Activated naive CD8-positive, alpha-beta T cell treated with anti-CD3 and anti-CD28 coated beads, Interleukin-2, amount 10 ng/mL, durations not matched to agents 7 days and 5 days (primary cell): Measurements from ENCODE around the gene TESK2. TPM values are rescaled to one million over a fixed set of nuclear protein-coding genes. Genes with fewer than 3 reads are reported as not detected.

Experiments used
- ATAC-seq: fragments of 150-1000 bp; cut with Tn5 transposase; one replicate; pipeline ENCODE4 v1.10.0; 2021; ENCODE audit warnings: low read depth, moderate library complexity
- POLR2A ChIA-PET: fragments of 350-600 bp; sonication (Branson Sonifier 250); formaldehyde crosslinking; loops from one replicate; lab custom pipeline; 2021; ENCODE audit warnings: antibody characterized with exemption; lab: Charles Lee
- DNase-seq: peaks from one replicate; pipeline ENCODE4 v3.0.0; 2021
- H3K27ac Mint-ChIP-seq: one replicate; pipeline ENCODE4 v1.8.0; 2022; ENCODE audit warnings: mild to moderate bottlenecking, mixed read lengths
- H3K27me3 Mint-ChIP-seq: one replicate; pipeline ENCODE4 v1.8.0; 2022; ENCODE audit warnings: mild to moderate bottlenecking, moderate library complexity, mixed read lengths
- H3K36me3 Mint-ChIP-seq: one replicate; pipeline ENCODE4 v1.8.0; 2021; ENCODE audit warnings: mild to moderate bottlenecking, mixed read lengths
- H3K4me1 Mint-ChIP-seq: one replicate; pipeline ENCODE4 v1.8.0; 2021; ENCODE audit warnings: mixed read lengths
- H3K4me3 Mint-ChIP-seq: one replicate; pipeline ENCODE4 v1.8.0; 2022; ENCODE audit warnings: mild to moderate bottlenecking, moderate library complexity, mixed read lengths
- H3K9me3 Mint-ChIP-seq: one replicate; pipeline ENCODE4 v1.8.0; 2021; ENCODE audit warnings: mixed read lengths
- total RNA-seq, 2 experiments: library from RNA; stranded (reverse); gene quantifications; one replicate each; pipeline ENCODE4 v1.2.3, GENCODE V29; 2021

Gene TESK2
- total RNA-seq, 2 experiments from 2014 or later = 5.8 to 6.5 TPM

DNA sequence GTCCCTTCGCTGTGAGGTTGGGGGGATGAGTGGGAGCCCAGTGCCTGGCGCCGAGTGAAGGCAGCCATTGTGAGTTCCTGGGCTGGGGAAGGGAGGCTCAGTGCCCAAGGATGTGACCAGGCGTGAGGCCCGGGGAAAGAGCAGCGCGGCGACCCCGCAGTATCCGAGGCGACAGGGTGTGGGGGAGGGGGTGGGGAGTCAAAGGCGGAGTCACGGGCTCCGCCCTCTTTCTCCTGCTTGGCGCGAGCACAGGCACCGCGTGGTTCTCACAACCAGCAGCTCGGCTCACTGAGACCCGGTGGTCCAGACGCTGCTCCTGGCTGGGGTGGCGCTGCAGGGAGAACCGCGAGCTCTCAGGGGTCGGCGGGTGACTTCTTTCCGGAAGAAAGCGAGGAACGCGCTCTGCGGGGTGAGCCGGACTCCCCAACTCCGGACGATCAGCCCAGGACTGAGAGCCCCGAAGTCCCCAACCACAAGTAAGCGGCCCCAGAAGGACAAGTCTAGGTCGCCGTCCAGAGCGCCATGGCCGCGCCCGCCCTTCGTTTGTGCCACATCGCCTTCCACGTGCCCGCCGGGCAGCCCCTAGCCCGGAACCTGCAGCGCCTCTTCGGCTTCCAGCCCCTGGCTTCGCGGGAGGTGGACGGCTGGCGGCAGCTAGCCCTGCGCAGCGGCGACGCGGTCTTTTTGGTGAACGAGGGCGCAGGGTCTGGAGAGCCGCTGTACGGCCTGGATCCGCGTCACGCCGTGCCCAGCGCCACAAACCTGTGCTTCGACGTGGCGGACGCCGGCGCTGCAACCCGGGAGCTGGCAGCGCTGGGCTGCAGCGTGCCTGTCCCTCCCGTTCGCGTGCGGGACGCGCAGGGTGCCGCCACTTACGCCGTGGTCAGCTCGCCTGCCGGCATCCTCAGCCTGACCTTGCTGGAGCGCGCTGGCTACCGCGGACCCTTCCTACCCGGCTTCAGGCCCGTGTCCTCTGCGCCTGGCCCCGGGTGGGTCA is 164.0 kb downstream of the TESK2 start, which contains the start of gene HPDL:
Gene HPDL, plus strand, starts transcription at position 269 of the 997 bp plus-strand sequence. Its CDS starts 254 bp downstream, at position 523.
- Mint-ChIP-seq H3K4me1 (peaks cover 16% of the 10 kb centered on the region), H3K27ac (peak within 1 kb of the TSS; percentile 81), H3K27me3 (peaks cover 4% of the 10 kb centered on the region), H3K36me3 (peaks cover 7% of the 10 kb centered on the region), H3K4me3 (peak within 1 kb of the TSS; percentile 82), H3K9me3 (no peaks in the 10 kb centered on the region)
- peak; percentile 83 for ATAC-seq
- POLR2A ChIA-PET = interaction anchor here (0.5 to 5.1 kb wide), 14 partner anchors 8 to 605 kb away, joined by 3 to 94 read pairs (median 6); partner anchors contain the start of genes CCDC163, HECTD3, MMACHC and MUTYH
- DNase-seq = peak; percentile 77

GRCh38 chr1:45325851-45326506 is 165.0 kb downstream of the TESK2 start:
- Mint-ChIP-seq H3K27me3 (peaks cover 8% of the 10 kb centered on the region), H3K9me3 (no peaks in the 10 kb centered on the region), H3K4me3 (peak overlapping the region; percentile 82), H3K4me1 (peaks cover 16% of the 10 kb centered on the region), H3K27ac (peak overlapping the region; percentile 81), H3K36me3 (peaks cover 7% of the 10 kb centered on the region)
- POLR2A ChIA-PET = interaction anchor here (0.6 to 5.1 kb wide), 13 partner anchors 9 to 604 kb away, joined by 3 to 94 read pairs (median 6); partner anchors contain the start of genes CCDC163, HECTD3, MMACHC and MUTYH
- DNase-seq (no peak), ATAC-seq (no peak)

DNA sequence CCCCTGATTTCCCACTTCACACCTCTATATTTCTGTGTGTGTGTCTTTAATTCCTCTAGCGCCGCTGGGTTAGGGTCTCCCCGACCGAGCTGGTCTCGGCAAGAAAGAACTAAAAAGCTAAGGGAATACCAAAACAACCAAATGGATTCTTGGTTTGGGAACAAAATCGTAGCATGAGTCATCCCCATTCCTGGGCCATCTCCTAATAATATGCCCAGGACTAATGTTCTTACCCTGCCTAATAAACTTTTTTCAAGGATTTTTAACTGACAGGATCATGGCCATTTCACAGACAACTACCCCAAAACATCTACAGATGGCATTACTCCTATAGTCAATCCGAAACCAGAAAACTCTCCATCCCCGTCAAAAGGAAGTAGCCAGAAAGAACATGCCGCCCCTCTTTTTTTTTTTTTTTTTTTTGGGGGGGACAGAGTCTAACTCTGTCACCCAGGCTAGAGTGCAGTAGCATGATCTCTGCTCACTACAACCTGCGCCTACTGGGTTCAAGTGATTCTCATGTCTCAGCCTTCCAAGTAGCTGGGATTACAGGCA is 168.4 kb downstream of the TESK2 start:
- Mint-ChIP-seq H3K4me1 (no peaks in the 10 kb centered on the region), H3K4me3 (no peak overlapping the region), H3K27me3 (peaks cover 8% of the 10 kb centered on the region), H3K36me3 (no peaks in the 10 kb centered on the region), H3K9me3 (no peaks in the 10 kb centered on the region), H3K27ac (no peak overlapping the region)
- POLR2A ChIA-PET = interaction anchor here (0.7 to 1.6 kb wide), 2 partner anchors 17 to 311 kb away, joined by 4 to 8 read pairs; partner anchors contain the start of genes HECTD3, MUTYH and TOE1
- no peak for ATAC-seq
- no peak for DNase-seq

DNA sequence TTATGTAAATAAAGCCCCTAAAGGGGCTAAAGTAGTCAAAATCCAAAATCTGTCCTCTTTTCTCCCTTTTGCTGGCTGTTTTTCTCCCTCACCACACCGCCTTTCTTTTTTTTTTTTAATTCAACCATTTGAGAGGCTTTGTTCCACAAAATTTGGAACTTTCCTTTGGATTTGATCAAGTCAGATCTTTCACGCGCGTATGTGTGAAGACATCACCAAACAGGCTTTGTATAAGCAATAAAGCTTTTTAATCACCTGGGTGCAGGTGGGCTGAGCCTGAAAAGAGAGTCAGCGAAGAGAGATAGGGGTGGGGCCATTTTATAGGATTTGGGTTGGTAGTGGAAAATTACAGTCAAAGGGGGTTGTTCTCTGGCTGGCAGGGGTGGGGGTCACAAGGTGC is 169.5 kb downstream of the TESK2 start:
- no peak overlapping the region for H3K4me3 Mint-ChIP-seq
- no peak for DNase-seq
- H3K9me3 Mint-ChIP-seq = no peaks in the 10 kb centered on the region
- H3K4me1 Mint-ChIP-seq = no peaks in the 10 kb centered on the region
- H3K27ac Mint-ChIP-seq = no peak overlapping the region
- peaks cover 8% of the 10 kb centered on the region for H3K27me3 Mint-ChIP-seq
- ATAC-seq = no peak
- no peaks in the 10 kb centered on the region for H3K36me3 Mint-ChIP-seq
- POLR2A ChIA-PET = no interaction called here

GRCh38 chr1:45319761-45320160 is 171.2 kb downstream of the TESK2 start:
- Mint-ChIP-seq H3K27me3 (peaks cover 8% of the 10 kb centered on the region), H3K4me1 (no peaks in the 10 kb centered on the region), H3K4me3 (no peak overlapping the region), H3K36me3 (no peaks in the 10 kb centered on the region), H3K9me3 (no peaks in the 10 kb centered on the region), H3K27ac (no peak overlapping the region)
- ATAC-seq = no peak
- POLR2A ChIA-PET = no interaction called here
- no peak for DNase-seq

DNA sequence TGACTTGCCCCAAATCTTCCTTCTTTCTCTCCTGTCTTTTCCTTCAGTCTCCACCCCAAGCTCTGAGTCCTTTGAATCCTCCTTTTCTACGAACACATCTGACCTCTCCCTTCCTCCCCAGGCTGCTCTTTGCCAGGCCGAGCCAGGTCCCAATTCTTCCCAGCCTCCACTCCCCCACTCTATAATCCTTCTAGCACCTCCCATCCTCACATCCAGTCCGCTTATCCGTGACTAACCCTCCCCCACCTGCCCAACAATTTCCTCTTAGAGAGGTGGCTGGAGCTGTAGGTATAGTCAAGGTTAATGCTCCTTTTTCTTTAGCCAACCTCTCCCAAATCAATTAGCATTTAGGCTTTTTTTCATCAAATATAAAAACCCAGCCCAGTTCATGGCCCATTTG is 173.8 kb downstream of the TESK2 start:
- Mint-ChIP-seq H3K27ac (no peak overlapping the region), H3K4me3 (no peak overlapping the region), H3K36me3 (no peaks in the 10 kb centered on the region), H3K9me3 (no peaks in the 10 kb centered on the region), H3K4me1 (no peaks in the 10 kb centered on the region), H3K27me3 (peaks cover 7% of the 10 kb centered on the region)
- POLR2A ChIA-PET = no interaction called here
- ATAC-seq (no peak), DNase-seq (no peak)

GRCh38 chr1:45314266-45314665 is 176.7 kb downstream of the TESK2 start:
- no peaks in the 10 kb centered on the region for H3K4me1 Mint-ChIP-seq
- no peak for DNase-seq
- no peak for ATAC-seq
- H3K27me3 Mint-ChIP-seq = peaks cover 3% of the 10 kb centered on the region
- H3K4me3 Mint-ChIP-seq = no peak overlapping the region
- no peaks in the 10 kb centered on the region for H3K9me3 Mint-ChIP-seq
- H3K36me3 Mint-ChIP-seq = no peaks in the 10 kb centered on the region
- no peak overlapping the region for H3K27ac Mint-ChIP-seq
- POLR2A ChIA-PET = interaction anchor here (0.9 to 1.6 kb wide), 2 partner anchors 11 to 14 kb away, joined by 4 to 7 read pairs; no protein-coding TSS in a partner anchor

DNA sequence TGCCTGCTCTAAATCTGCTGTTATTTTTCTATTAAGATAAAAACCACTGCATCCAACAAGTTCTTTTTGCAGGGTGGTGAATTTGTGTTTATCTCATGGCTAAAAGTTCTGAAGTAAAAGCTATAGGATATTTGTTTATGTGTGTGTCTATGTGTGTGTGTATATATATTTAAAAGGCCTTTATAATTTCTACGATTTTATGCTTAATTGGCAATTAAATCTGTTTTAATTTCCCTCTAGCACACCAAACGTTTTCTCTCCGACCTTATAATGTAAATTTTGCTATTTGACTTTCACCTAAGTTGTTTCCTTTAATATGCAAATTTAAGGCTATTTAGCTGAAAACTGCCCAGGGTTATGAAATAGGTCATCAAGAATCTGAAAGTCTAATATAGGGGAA is 184.1 kb downstream of the TESK2 start:
- no peak for ATAC-seq
- Mint-ChIP-seq H3K9me3 (no peaks in the 10 kb centered on the region), H3K36me3 (no peaks in the 10 kb centered on the region), H3K27me3 (no peaks in the 10 kb centered on the region), H3K27ac (peak overlapping the region; percentile 74), H3K4me1 (peaks cover 25% of the 10 kb centered on the region), H3K4me3 (no peak overlapping the region)
- POLR2A ChIA-PET = interaction anchor here (0.9 to 5.5 kb wide), 3 partner anchors 19 to 585 kb away, joined by 4 to 70 read pairs (median 5); partner anchors contain the start of genes HPDL, MUTYH and TOE1
- no peak for DNase-seq

DNA sequence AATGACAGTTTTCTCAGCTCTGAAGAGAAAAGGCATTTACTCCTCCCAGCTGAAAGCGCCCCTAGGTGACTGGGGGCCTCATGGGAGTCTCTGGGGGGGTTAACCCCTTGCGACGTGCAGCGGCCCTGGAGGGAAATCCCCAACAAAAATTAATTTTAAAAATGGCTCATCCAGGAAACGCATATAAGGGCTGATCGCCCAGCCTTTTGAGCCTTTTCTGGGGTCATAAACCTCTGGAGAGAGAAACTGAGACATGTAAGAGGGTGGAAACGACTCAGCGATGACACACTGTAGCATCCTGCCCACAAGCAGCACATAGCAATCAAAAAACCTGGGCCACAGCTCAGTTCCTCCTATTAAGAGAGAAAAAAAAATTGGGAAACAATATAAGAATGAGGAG is 184.6 kb downstream of the TESK2 start:
- POLR2A ChIA-PET = interaction anchor here (0.9 to 5.5 kb wide), 5 partner anchors 20 to 585 kb away, joined by 4 to 84 read pairs (median 11); partner anchors contain the start of genes HECTD3, HPDL, MUTYH and TOE1
- Mint-ChIP-seq H3K4me3 (peak overlapping the region; percentile 3), H3K27me3 (no peaks in the 10 kb centered on the region), H3K4me1 (peaks cover 25% of the 10 kb centered on the region), H3K9me3 (no peaks in the 10 kb centered on the region), H3K36me3 (no peaks in the 10 kb centered on the region), H3K27ac (peak overlapping the region; percentile 74)
- no peak for ATAC-seq
- DNase-seq = no peak

DNA sequence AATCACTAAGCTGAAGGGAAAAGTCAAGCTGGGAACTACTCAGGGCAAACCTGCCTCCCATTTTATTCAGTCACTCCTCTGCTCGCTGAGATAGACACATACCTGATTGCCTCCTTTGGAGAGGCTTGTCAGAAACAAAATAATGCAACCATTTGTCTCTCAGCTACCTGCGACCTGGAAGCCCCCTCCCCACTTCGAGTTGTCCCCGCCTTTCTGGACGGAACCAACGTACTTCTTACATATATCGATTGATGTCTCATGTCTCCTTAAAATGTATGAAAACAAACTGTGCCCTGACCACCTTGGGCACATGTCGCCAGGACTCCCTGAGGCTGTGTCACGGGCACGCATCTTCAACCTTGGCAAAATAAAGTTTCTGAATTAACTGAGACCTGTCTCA is 185.7 kb downstream of the TESK2 start:
- no peaks in the 10 kb centered on the region for H3K36me3 Mint-ChIP-seq
- peak overlapping the region; percentile 90 for H3K4me3 Mint-ChIP-seq
- no peaks in the 10 kb centered on the region for H3K9me3 Mint-ChIP-seq
- no peak for DNase-seq
- POLR2A ChIA-PET = interaction anchor here (0.9 to 5.5 kb wide), 5 partner anchors 22 to 584 kb away, joined by 4 to 84 read pairs (median 11); partner anchors contain the start of genes HECTD3, HPDL, MUTYH and PRDX1
- peaks cover 28% of the 10 kb centered on the region for H3K4me1 Mint-ChIP-seq
- peak overlapping the region; percentile 69 for H3K27ac Mint-ChIP-seq
- no peaks in the 10 kb centered on the region for H3K27me3 Mint-ChIP-seq
- no peak for ATAC-seq

- peak overlapping the region; percentile 90 for H3K4me3 Mint-ChIP-seq
- POLR2A ChIA-PET = interaction anchor here (0.5 to 5.5 kb wide), 11 partner anchors 23 to 583 kb away, joined by 3 to 84 read pairs (median 9); partner anchors contain the start of genes EIF2B3, HECTD3, HPDL and MUTYH
- ATAC-seq = no peak
Observed at GRCh38 chr1:45304311-45305081, 186.5 kb downstream of the TESK2 start.

More at GRCh38 chr1:45304311-45305081, 186.5 kb downstream of the TESK2 start:
- H3K4me1 Mint-ChIP-seq = peaks cover 28% of the 10 kb centered on the region
- H3K9me3 Mint-ChIP-seq = no peaks in the 10 kb centered on the region
- peak overlapping the region; percentile 96 for H3K27ac Mint-ChIP-seq
- peak; percentile 44 for DNase-seq
- no peaks in the 10 kb centered on the region for H3K36me3 Mint-ChIP-seq
- H3K27me3 Mint-ChIP-seq = no peaks in the 10 kb centered on the region
